NCI-H82 treated with DMSO at 0.1 percent for 48 hours (cell line): ENCODE data around the gene PAPOLB.

ENCODE experiments used
- DNase-seq: peaks from one replicate; lab custom pipeline; 2025; ENCODE audit not compliant: unreplicated experiment; lab: John Stamatoyannopoulos, UW

PAPOLB gene

DNA sequence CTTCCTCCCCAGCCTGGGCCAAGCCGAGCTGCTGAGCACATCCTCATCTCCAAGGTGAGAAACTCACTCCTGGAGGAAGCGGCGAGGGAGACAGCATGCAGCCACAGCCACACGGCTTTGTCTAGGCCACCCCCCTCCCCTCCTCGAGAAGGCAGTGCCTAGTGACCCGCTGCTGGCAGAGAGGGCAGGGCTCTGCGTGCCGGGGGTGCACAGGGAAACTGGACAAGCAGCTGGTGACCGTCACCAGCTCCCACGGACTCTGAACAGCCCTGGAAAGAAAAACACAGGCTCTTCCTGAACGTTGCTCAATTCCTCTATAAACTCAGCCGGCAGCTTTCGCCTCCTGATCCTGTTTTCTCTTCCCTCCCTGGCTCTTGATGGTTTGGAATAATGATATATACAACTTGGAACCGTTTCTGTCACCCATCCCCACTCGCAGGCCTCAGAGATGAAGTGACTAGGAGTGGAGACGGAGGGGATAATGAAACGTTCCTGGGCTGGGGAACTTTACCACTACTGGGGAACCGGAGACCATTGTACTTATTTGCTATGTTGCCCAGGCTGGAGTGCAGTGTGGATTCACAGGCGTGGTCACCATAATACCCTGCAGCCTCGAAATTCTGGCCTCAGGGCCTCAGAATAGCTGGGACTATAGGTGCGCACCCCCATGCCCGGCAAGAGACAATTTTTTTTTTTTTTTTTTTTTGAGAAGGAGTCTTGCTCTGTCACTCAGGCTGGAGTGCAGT, 19.3 kb downstream of the PAPOLB start:
- no peak for DNase-seq

DNA sequence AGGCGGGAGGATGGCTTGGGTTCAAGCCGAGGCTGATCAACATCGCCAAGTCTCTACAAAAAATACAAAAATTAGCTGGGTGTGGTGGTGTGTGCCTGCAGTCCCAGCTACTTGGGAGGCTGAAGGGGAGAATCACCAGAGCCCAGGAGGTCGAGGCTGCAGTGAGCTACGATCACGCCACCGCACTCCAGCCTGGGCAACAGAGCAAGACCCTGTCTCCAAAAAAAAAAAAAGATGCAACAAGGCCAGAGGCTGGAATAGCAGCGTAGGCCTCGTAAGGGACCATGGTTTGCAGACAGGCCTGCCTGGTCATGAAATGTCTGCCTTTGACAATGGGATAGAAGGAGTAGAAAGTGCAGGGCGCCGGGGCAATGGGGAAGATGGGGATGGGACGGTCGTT, 20.0 kb downstream of the PAPOLB start:
- DNase-seq, result no peak

DNA sequence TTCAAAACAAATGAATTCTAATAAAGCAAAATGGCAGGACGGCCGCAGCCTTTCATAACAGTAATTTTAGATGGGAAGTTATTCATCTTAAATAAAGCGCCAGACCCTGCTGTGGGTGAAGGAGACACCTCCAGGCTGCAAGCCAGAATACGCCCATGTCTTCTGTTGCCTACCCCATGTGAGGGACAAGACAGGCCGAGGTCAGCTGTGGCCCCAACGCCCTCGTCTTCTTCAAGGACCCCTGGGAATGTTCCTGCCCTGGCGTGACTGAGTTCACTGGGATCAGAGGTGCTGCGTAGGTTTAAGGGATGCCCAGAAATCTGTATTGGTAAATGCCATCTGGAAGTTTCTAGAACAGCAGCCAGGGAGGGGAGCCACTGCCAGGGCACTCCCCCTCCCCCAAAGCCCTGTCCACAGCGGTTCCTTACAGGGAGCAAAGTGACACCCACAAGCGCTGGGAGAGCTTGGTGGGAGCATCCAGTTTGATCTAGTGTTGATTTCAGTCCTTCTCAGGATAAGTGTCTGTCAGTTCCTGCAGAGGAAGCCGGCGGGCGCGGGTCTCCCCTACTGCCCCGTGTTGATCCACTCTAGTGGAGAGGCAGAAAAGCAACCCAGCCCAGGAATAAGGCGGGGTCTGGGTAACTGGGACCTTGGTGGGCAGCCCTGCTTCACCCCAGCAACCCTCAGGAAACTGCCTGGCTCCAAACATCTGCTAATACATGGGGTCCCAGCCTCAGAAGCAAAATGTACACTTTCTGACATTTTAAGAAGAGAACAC, 20.6 kb downstream of the PAPOLB start:
- no peak for DNase-seq

DNA sequence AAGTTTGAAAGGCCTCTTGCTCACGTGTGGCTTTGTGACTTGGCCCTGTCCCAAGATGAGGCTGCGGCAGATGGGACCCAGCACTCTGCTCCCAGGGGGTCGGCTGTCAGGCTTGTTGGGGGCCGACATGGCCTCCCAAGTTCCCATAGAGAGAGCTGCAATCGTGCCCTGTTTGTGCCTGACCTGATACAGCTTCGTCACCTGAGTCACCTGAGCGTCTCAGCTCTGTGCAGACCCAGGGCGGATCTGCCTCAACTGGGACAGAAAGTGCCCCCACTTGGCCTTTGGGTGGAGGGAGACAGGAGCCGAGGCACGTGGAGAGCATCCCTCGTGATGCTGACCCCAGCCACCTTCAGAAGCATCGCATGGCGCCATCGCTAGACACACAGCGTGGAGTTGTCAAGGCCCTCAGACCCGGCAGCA, 21.7 kb downstream of the PAPOLB start:
- no peak for DNase-seq

DNA sequence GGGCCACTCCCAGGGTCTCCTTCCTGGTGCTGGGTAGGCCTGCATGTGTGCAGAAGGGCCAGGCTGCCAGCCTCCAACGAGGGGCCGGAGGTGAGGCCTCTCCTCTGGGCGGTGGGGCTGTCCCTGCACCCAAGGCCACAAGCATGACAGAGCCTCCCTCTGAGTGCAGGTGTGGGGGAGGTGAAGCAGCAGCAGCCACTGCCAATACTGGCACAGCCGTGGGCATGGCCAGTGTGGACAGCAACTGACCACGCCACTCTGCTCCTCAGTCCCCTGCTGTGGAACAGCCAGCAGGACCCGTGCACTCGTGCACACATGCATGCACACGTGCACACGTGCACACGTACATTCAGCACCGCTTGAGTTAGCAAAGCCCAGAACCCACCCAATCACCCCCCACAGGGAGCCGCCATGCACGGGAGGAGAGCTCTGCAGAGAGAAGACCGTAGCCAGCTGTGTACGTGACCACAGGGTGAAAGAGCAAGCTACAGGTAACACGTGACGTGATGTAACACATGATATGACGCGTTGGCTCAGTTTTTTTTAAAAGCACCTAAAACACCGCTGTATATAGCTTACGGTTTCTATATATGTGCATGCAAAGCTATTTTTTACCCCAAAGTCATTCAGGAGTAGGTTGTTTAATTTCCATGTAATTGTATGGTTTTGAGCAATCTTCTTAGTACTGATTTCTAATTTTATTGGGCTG, 23.1 kb downstream of the PAPOLB start:
- no peak for DNase-seq

DNA sequence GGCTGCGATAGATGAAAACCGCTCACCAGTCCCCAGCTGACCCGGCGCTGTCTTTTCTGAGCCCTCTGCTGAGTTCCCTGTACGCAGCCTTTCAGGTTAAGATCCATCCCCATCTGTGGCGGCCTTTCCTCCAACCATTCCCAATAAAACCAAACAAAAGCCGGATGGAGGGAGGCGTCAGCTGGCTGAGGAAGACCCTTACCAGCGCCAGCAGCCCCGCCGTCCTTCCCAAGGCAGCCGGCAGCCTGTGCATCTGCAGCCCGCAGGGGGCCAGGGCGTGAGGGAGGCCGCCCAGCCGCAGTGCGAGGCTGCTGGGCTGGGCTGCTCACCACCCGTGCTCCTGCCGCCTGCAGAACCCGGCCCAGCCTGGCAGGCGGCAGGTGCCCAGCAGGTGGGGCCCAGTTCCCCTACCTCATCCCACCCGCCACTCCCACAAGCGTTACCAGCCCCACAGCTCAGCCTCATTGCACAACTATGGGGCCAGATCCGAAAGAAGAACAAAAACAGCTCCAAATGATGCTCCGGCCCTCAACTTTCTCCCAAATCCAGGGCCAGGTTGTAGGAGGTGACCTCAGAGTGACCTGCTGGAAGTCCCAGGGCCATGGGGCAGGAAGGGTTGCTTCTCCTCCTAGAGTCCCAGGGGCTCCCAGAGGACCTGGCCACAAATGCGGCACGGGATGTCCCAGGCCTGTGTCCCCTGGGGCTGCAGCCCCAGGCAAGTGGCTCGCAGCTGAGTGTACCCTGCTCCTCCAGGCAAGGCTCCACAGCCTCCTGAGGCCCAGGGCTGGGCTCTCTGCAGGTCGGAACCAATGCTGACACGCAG, 23.8 kb downstream of the PAPOLB start:
- DNase-seq, result no peak

DNA sequence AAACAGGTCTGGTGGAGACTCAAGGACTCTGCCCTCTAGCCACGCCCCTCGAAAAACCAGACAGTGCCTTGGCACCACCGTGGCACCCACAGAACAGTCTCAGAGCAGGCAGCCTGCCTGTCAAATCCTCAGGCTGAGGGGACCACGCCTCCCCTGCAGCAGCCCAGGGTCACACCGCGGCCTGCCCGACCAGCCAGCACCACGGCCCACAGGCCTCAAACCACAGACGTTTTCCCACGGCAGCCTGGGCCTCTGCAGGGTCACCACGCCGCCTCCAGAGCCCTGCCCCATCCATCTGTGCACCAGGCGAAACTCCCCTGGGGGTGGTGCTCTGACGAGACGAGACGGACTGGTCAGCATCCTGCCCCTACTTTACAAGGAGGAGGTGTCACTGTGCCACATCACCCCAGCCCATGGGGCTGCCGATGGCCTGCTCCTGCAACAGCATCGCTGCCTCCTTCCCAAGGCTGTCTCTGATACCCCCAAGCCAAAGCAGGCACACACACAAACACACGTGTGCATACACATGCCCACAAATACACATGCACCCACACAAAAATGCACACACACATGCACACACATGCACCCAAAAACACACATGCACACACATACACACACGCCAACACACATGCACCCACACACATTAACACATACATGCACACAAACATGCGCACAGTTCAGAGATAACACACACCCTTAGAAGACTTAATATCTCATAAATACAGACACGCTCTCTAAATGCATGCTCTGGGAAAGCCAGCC, 24.6 kb downstream of the PAPOLB start:
- no peak for DNase-seq

DNA sequence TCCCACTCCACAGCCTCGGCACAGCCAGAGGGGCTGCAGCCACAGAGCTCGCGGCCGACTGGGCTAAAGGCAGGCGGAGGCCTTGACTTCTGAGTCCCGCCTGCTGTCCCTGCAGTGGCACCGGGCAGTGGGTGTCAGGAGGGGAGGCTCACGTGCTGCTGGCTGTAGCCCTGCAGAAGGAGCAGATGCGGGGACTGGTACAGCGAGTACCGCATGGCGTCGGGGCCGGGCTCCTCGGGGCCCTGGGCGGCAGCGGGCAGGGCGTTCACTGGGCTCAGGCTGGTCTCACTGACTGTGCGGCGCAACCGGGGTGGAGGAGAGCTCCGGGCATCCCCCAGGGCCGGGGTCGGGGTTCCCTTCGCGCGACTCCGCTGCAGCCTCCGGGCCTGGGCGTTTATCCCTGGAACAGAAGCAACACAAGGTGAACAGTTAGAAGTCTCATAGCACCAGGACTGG, 25.6 kb downstream of the PAPOLB start:
- no peak for DNase-seq

DNA sequence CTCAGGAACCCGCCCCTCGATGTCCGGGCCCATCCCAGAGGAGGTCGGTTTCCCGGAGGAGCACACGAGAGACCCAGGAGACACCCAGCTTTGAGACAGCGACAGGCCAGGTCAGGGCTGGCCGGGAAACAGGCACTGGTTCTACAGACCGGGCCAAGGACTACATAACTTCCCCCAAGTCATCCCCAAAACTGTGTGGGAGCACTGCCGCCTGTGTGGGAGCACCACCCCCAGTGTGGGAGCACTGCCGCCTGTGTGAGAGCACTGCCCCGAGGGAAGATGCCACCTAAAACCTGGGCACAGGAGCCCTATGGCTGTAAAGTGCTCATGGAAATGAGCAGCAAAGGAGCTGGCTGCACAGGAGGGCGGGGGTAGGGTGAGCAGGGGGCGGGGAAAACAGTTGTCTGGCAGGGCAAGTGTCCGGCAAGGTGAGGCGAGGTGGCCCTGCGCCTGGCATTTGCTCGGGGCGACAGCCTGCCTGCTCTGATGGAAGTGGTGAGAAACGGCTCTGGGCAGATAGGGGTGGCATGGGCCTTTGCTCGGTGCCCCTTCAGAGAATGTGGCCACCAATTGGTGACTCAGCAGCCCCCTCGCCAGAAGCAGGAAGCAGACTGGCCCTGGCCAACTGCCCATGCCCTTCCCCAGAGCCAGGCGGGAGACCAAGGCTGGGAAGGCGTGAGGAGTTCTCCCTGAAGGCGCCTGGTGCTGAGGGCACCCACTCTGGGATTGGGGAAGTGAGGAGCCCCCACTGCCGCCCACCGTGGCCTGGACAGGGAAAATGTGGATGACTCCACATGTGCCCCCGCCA, 26.2 kb downstream of the PAPOLB start:
- DNase-seq, result no peak

DNA sequence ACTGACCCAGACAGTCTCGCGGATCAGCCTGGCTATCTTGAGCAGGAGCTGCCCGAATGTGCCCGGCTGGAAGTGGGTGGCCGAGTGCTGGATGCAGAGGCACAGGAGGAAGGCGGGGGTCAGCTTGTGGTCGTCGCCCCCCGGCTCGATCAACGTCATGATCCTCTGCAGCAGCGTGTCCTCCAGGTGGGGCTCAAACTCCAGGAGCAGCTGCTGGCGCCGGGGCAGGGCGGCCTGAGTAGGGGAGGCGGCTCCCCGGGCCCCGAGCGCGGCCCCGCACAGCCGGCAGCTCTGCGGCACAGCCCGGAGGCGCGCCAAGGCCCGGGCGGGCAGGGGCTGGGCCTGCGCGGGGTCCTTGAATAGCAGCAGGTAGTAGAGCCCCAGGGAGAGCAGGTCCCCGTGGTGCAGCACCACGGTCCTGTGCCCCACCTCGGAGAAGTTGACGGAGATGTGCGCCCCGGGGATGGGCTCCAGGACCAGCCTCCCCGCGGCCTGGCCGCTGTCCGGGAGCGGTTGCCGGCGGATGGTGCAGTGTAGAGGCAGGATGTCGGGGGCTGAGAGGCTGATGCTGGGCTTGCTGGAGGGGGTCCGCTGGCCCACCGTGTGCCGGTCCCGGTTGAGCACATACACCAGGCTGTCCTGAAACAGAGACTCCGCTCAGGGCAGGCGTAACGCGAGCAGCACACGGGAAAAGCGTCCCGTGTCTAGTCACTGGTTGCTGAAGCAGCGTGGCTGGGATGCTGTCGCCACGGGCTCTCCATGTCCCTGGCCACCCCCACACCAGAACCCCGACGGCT, 27.0 kb downstream of the PAPOLB start:
- no peak for DNase-seq

DNA sequence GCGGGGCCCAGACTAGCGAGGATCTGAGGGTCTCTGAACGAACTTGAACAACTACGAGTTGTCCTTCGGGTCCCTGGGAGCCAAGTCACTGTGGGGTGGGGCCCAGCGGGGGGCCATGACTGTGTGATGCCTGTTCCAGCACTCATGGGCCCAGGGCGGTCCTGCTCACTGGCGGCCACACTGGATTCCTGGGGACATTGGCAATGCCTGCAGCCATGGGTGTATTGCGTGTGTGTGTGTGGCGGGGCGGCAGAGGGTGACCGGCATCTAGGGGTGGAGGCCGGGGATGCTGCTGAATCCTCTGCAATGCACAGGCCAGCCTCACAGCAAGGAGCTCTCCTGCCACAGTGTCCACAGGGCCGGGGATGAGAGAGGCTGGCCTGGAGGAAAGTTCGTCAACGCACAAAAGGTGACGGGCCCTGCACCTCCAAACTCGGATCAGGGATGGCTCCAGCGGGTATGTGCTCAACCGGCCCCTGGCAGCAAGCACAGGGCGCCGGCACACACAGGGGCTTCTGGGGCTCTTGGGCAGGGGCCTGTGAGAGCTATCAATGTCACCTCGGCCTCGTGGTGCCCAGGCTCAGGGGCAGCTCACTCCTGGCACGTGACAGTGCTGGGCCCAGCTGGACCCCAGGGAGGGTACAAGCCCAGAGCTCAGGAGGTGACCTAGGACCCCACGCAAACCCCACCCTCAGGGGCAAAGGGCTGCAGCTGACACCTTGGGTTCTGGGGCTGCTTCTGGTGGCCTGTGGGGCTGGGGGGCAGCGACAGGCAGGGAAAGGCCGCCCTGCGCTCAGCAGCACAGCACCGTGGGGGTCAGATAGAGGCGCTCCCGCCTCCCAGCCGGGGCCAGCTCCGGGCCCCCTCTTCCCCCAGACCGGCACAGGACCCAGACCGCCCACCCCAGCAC, 27.9 kb downstream of the PAPOLB start:
- DNase-seq, result no peak

DNA sequence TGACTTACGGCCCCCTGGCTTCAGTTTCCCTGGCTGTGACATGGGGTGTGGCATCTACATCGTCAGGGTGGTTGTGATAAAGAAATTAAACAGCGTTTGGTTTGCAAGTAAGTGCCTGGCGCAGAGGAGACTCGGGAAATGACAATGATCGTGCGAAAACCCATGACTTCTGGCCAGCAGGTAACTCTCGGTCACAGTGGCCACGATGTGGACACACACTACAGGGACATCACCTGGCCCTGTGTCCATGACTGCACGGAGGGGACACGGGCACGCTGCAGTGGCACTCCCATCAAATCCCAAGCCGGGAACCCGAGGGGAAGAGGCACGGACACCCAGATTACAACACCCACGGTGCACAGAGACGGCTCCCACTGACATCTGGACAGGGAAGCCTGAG, 28.7 kb downstream of the PAPOLB start:
- no peak for DNase-seq

DNA sequence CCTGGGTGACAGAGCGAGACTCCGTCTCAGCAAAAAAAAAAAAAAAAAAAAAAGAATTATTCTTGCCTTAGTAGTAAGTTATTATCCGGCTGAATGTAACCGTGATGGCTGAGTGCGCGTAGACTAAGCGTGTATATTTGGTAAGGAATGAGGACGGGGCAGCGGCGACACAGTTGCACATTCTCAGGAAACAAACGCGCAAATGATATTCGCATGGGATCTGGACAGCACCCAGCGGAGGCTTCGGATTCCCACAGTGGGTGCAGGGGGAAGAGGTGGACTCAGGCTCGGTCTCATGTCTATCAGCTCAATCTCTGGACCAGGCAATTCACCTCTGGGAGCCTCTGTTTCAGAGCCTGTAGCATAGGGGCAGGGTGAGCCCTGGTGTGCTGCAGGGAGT, 29.1 kb downstream of the PAPOLB start:
- DNase-seq, result no peak

DNA sequence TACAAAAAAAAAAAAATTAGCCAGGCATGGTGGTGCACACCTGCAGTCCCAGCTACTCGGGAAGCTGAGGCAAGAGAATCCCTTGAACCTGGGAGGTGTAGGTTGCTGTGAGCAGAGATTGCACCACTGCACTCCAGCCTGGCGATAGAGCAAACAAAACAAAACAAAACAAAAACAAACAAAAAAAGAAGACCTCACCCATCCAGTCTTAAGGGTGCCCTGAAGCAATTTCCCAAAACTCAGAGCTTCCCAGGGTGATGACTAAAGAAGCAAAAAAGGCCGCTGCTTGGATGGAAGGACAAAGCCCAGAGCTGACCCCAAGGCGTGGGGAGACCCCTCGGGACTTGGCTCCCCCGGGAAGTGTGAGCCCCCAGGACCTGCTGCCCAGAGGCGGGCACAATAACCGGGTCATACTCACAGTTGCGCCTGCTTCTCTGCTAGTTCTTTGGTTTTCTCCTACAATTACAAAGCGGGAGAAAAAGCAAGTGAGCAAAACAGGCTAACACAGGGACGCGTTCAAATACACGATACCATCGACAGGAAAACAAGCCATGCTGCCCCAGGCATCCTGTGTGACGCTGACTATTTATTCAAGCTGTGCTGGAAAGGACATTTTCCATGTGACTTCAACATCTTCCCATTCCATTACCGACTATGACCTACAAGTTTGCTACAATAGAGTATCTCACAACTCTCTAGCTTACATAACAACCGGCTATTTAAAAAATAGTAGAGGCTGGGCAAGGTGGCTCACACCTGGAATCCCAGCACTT, 29.9 kb downstream of the PAPOLB start:
- no peak for DNase-seq

DNA sequence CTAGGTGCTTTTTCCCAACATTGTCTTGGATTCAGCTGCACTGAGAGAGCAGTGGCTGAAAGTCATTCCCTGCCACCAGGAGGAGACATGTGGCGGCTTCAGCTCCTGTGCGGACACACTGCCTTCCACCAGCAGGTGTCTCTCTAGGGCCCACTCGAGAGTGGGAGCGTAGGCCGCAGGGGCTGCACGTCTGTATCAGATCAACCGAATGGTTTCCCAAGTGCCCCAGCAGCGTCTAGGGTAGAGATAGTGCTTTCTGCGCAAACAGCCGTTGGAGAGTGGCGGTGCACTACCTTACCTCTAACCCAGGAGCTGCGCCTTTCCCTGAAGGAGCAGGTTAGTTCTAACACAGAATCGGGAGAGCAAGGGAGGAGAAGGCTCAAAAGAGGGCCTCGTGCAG, 31.7 kb downstream of the PAPOLB start:
- DNase-seq, result peak; percentile 47

DNA sequence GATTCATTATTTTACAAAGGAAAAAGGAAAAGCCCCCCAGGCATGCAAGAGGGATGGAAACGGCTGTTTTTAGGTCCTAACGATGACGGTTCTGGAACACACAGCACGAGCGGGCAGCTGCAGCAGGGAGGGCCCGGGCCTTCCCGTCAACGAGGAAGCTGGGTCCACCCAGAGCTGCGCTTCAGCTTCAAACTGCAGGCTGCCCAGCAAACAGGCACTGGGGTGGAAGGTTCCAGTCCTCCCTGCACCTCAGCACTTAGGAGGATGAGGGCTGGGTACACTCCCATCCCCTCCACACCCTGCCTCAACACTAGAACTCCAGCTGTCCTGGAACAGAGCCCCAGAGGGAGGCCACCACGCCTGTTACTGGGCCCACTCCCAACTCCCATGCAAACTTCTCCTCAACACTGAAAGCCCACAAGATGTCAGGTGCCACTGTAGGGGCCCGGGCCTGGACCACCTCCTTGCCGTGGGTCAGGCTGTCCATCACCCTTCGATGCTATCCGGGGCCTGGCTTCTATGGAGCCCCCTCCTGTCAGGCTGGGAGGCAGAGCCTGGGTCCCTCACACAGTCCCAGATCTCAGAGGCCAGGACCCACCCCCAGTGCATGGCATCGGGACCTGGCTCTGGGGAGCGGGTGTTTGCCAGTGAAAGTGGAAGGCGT, 33.0 kb downstream of the PAPOLB start:
- no peak for DNase-seq
